Liver (tissue), 9 donors: ENCODE data around the gene P3H2. TPM values are rescaled to one million over a fixed set of nuclear protein-coding genes. Genes with fewer than 3 reads are reported as not detected.

ENCODE experiments used
- DNase-seq: peaks from one replicate; pipeline ENCODE4 v3.0.0-alpha.2; 2017; ENCODE audit warnings: low spot score
- H3K27ac ChIP-seq, 2 donors: one replicate each; pipeline ENCODE4 v1.7.0; 2013; ENCODE audit warnings: inconsistent platforms in 2 of 2, low read length in 2 of 2, control low read depth in 1 of 2, low read depth in 1 of 2, mild to moderate bottlenecking in 1 of 2
- H3K27me3 ChIP-seq, 4 donors: one replicate each; pipeline versions ENCODE4 v1.6.1 to v1.7.0; 2013; ENCODE audit warnings: low read length in 3 of 4, inconsistent platforms in 1 of 4, mild to moderate bottlenecking in 1 of 4, moderate library complexity in 1 of 4; ENCODE audit not compliant: control insufficient read depth in 4 of 4, insufficient read depth in 4 of 4
- H3K36me3 ChIP-seq, 4 donors: one replicate each; pipeline versions ENCODE4 v1.6.1 to v1.7.0; 2013; ENCODE audit warnings: low read length in 3 of 4, mild to moderate bottlenecking in 3 of 4, low read depth in 1 of 4, moderate library complexity in 1 of 4; ENCODE audit not compliant: control insufficient read depth in 4 of 4, insufficient read depth in 3 of 4
- H3K4me1 ChIP-seq, 4 donors: one replicate each; pipeline versions ENCODE4 v1.6.1 to v1.7.0; 2013; ENCODE audit warnings: low read length in 3 of 4, mild to moderate bottlenecking in 3 of 4, moderate library complexity in 1 of 4; ENCODE audit not compliant: control insufficient read depth in 4 of 4, insufficient read depth in 4 of 4
- H3K4me3 ChIP-seq, 3 donors: one replicate each; pipeline versions ENCODE4 v1.6.1 to v1.7.0; 2013; ENCODE audit warnings: low read length in 3 of 3, control low read depth in 1 of 3, low read depth in 1 of 3, mild to moderate bottlenecking in 1 of 3
- H3K9ac ChIP-seq, 2 donors: one replicate each; pipeline ENCODE4 v1.7.0; 2013; ENCODE audit warnings: low read length in 2 of 2, mild to moderate bottlenecking in 2 of 2, moderate library complexity in 2 of 2, control low read depth in 1 of 2, low read depth in 1 of 2
- H3K9me3 ChIP-seq, 4 donors: one replicate each; pipeline versions ENCODE4 v1.6.1 to v1.7.0; 2013; ENCODE audit warnings: low read length in 3 of 4; ENCODE audit not compliant: control insufficient read depth in 4 of 4
- ATF3 ChIP-seq: IDR thresholded peaks from 2 replicates; pipeline ENCODE4 v1.6.1; 2016; ENCODE audit warnings: antibody characterized with exemption
- EGR1 ChIP-seq, 2 donors: IDR thresholded peaks; 2 replicates each; pipeline ENCODE4 v1.6.1; 2016 to 2018; ENCODE audit warnings: antibody characterized with exemption in 2 of 2, low read depth in 2 of 2
- FOXA1 ChIP-seq: IDR thresholded peaks from 2 replicates; pipeline ENCODE4 v1.6.1; 2016; ENCODE audit warnings: antibody characterized with exemption
- FOXA2 ChIP-seq: IDR thresholded peaks from 2 replicates; pipeline ENCODE4 v1.6.1; 2016; ENCODE audit warnings: antibody characterized with exemption
- GABPA ChIP-seq, 2 donors: IDR thresholded peaks in 1 of 2; conservative IDR thresholded peaks in 1 of 2; 2 replicates each; pipeline ENCODE4 v1.6.1; 2016; ENCODE audit warnings: antibody characterized with exemption in 2 of 2, mild to moderate bottlenecking in 1 of 2, moderate library complexity in 1 of 2
- HNF4A ChIP-seq, 2 donors: conservative IDR thresholded peaks; 2 replicates each; pipeline ENCODE4 v1.6.1; 2016; ENCODE audit warnings: antibody characterized with exemption in 2 of 2, mild to moderate bottlenecking in 2 of 2
- HNF4G ChIP-seq: IDR thresholded peaks from 2 replicates; pipeline ENCODE4 v1.6.1; 2016; ENCODE audit warnings: antibody characterized with exemption
- JUND ChIP-seq, 2 donors: IDR thresholded peaks; 2 replicates each; pipeline ENCODE4 v1.6.1; 2016; ENCODE audit warnings: antibody characterized with exemption in 2 of 2
- MAX ChIP-seq: IDR thresholded peaks from 2 replicates; pipeline ENCODE4 v1.6.1; 2016; ENCODE audit warnings: antibody characterized with exemption
- NR2F2 ChIP-seq: IDR thresholded peaks from 2 replicates; pipeline ENCODE4 v1.6.1; 2016; ENCODE audit warnings: antibody characterized with exemption
- RAD21 ChIP-seq, 2 donors: IDR thresholded peaks; 2 replicates each; pipeline ENCODE4 v1.6.1; 2016; ENCODE audit warnings: antibody characterized with exemption in 2 of 2, mild to moderate bottlenecking in 2 of 2
- RXRA ChIP-seq, 2 donors: IDR thresholded peaks; 2 replicates each; pipeline ENCODE4 v1.6.1; 2017 to 2018; ENCODE audit warnings: antibody characterized with exemption in 2 of 2, mild to moderate bottlenecking in 1 of 2
- SP1 ChIP-seq: IDR thresholded peaks from 2 replicates; pipeline ENCODE4 v1.6.1; 2018; ENCODE audit warnings: antibody characterized with exemption, mild to moderate bottlenecking
- TAF1 ChIP-seq: conservative IDR thresholded peaks from 2 replicates; pipeline ENCODE4 v1.6.1; 2016; ENCODE audit warnings: antibody characterized with exemption, mild to moderate bottlenecking
- YY1 ChIP-seq: IDR thresholded peaks from 2 replicates; pipeline ENCODE4 v1.6.1; 2016; ENCODE audit warnings: antibody characterized with exemption, mild to moderate bottlenecking
- WGBS: extraction: QIAGEN DNeasy Blood & Tissue Kit; methylation state at CpG from one replicate; pipeline ENCODE4 v1.1.7; 2013; 5-methylcytosine and 5-hydroxymethylcytosine counted together
- polyA plus RNA-seq, 2 donors: library from polyadenylated mRNA; stranded (reverse) in 1 of 2; unstranded in 1 of 2; fragments of 200-250 nt in 1 of 2; fragments of >200 nt in 1 of 2; fragmentation: Nextera tagmentation in 1 of 2; extraction: Ambion mirVana in 1 of 2; gene quantifications; one replicate each; pipeline versions ENCODE4 v1.2.1 to v1.2.3, GENCODE V29; 2013 to 2015
- total RNA-seq, 2 donors: library from RNA; depleted of rRNA; stranded (reverse); fragments of >200 nt; gene quantifications; one replicate each; pipeline ENCODE4 v1.2.3, GENCODE V29; 2014
- TF ChIP-seq, protein P1 (sequence below): IDR thresholded peaks from 2 replicates; pipeline ENCODE4 v1.6.1; 2016; ENCODE audit warnings: antibody characterized with exemption
- TF ChIP-seq, protein P2 (sequence below): fragments of 150-350 bp; IDR thresholded peaks from 2 replicates; pipeline ENCODE4 v1.5.1; 2017; ENCODE audit warnings: improper control_type of control experiment, low read depth, low read length; ENCODE audit not compliant: missing input control
- TF ChIP-seq, protein P3 (sequence below): IDR thresholded peaks from 2 replicates; pipeline ENCODE4 v1.6.1; 2016; ENCODE audit warnings: antibody characterized with exemption, mild to moderate bottlenecking
- donor health status: healthy.
- donor health status: healthy.
- donor health status: healthy.
- donor health status: healthy.
- donor health status: healthy.

Gene P3H2
- total and polyA plus RNA-seq, 4 donors: 1.9 to 6.9 (median 4.1) TPM

- no peak overlapping the region for H3K27ac ChIP-seq
- TF ChIP-seq ATF3 (no peak), JUND (IDR thresholded peaks at IDR 0.05) (no peak), FOXA2 (no peak), FOXA1 (no peak)
- TF ChIP-seq, protein P1, sequence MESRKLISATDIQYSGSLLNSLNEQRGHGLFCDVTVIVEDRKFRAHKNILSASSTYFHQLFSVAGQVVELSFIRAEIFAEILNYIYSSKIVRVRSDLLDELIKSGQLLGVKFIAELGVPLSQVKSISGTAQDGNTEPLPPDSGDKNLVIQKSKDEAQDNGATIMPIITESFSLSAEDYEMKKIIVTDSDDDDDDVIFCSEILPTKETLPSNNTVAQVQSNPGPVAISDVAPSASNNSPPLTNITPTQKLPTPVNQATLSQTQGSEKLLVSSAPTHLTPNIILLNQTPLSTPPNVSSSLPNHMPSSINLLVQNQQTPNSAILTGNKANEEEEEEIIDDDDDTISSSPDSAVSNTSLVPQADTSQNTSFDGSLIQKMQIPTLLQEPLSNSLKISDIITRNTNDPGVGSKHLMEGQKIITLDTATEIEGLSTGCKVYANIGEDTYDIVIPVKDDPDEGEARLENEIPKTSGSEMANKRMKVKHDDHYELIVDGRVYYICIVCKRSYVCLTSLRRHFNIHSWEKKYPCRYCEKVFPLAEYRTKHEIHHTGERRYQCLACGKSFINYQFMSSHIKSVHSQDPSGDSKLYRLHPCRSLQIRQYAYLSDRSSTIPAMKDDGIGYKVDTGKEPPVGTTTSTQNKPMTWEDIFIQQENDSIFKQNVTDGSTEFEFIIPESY: no peak
- DNase-seq: no peak
- H3K4me1 ChIP-seq: no peaks in the 10 kb centered on the region
- no peaks in the 10 kb centered on the region for H3K9me3 ChIP-seq
- no peak overlapping the region for H3K9ac ChIP-seq
- no peak overlapping the region for H3K4me3 ChIP-seq
- 91% methylated on average over 3 of the region's 3 CpGs for WGBS
- no peaks in the 10 kb centered on the region for H3K27me3 ChIP-seq
- no peaks in the 10 kb centered on the region for H3K36me3 ChIP-seq
Observed at GRCh38 chr3:189914799-189915198, 205.9 kb downstream of the P3H2 start.

GRCh38 chr3:189911001-189911400, 209.7 kb downstream of the P3H2 start:
- WGBS: 64% methylated on average over 1 of the region's 1 CpG
- no peak overlapping the region for H3K27ac ChIP-seq
- no peaks in the 10 kb centered on the region for H3K9me3 ChIP-seq
- no peaks in the 10 kb centered on the region for H3K4me1 ChIP-seq
- TF ChIP-seq SP1: no peak
- no peak for TF ChIP-seq NR2F2
- TF ChIP-seq RAD21 (IDR thresholded peaks at IDR 0.05): no peak
- no peak for TF ChIP-seq ATF3
- TF ChIP-seq YY1: no peak
- no peak for TF ChIP-seq HNF4G
- no peak for TF ChIP-seq MAX
- TF ChIP-seq FOXA1: no peak
- TF ChIP-seq FOXA2: no peak
- no peak for TF ChIP-seq JUND (IDR thresholded peaks at IDR 0.05)
- no peak for TF ChIP-seq TAF1
- TF ChIP-seq, protein P2, sequence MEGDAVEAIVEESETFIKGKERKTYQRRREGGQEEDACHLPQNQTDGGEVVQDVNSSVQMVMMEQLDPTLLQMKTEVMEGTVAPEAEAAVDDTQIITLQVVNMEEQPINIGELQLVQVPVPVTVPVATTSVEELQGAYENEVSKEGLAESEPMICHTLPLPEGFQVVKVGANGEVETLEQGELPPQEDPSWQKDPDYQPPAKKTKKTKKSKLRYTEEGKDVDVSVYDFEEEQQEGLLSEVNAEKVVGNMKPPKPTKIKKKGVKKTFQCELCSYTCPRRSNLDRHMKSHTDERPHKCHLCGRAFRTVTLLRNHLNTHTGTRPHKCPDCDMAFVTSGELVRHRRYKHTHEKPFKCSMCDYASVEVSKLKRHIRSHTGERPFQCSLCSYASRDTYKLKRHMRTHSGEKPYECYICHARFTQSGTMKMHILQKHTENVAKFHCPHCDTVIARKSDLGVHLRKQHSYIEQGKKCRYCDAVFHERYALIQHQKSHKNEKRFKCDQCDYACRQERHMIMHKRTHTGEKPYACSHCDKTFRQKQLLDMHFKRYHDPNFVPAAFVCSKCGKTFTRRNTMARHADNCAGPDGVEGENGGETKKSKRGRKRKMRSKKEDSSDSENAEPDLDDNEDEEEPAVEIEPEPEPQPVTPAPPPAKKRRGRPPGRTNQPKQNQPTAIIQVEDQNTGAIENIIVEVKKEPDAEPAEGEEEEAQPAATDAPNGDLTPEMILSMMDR: no peak
- TF ChIP-seq, protein P1: no peak
- no peak for TF ChIP-seq EGR1 (IDR thresholded peaks at IDR 0.05; ENCODE audit: low read depth in 2 of 2)
- TF ChIP-seq HNF4A (conservative IDR thresholded peaks at IDR 0.05): no peak
- TF ChIP-seq GABPA (IDR thresholded peaks at IDR 0.05 in 1 of 2, conservative IDR thresholded peaks at IDR 0.05 in 1 of 2): no peak
- TF ChIP-seq, protein P3, sequence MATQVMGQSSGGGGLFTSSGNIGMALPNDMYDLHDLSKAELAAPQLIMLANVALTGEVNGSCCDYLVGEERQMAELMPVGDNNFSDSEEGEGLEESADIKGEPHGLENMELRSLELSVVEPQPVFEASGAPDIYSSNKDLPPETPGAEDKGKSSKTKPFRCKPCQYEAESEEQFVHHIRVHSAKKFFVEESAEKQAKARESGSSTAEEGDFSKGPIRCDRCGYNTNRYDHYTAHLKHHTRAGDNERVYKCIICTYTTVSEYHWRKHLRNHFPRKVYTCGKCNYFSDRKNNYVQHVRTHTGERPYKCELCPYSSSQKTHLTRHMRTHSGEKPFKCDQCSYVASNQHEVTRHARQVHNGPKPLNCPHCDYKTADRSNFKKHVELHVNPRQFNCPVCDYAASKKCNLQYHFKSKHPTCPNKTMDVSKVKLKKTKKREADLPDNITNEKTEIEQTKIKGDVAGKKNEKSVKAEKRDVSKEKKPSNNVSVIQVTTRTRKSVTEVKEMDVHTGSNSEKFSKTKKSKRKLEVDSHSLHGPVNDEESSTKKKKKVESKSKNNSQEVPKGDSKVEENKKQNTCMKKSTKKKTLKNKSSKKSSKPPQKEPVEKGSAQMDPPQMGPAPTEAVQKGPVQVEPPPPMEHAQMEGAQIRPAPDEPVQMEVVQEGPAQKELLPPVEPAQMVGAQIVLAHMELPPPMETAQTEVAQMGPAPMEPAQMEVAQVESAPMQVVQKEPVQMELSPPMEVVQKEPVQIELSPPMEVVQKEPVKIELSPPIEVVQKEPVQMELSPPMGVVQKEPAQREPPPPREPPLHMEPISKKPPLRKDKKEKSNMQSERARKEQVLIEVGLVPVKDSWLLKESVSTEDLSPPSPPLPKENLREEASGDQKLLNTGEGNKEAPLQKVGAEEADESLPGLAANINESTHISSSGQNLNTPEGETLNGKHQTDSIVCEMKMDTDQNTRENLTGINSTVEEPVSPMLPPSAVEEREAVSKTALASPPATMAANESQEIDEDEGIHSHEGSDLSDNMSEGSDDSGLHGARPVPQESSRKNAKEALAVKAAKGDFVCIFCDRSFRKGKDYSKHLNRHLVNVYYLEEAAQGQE: no peak
- no peak for TF ChIP-seq RXRA (IDR thresholded peaks at IDR 0.05)
- no peaks in the 10 kb centered on the region for H3K36me3 ChIP-seq
- H3K27me3 ChIP-seq: no peaks in the 10 kb centered on the region
- DNase-seq: no peak
- no peak overlapping the region for H3K4me3 ChIP-seq
- no peak overlapping the region for H3K9ac ChIP-seq
